GM12874 (cell line): ENCODE results near the gene C1orf74.

Source experiments
- TF ChIP-seq, protein P1 (sequence below): IDR thresholded peaks from 2 replicates; pipeline ENCODE4 v1.5.1; 2011; ENCODE audit warnings: low read depth, mild to moderate bottlenecking, control low read depth, low read length, moderate library complexity; ENCODE audit not compliant: insufficient read depth

Gene C1orf74

DNA sequence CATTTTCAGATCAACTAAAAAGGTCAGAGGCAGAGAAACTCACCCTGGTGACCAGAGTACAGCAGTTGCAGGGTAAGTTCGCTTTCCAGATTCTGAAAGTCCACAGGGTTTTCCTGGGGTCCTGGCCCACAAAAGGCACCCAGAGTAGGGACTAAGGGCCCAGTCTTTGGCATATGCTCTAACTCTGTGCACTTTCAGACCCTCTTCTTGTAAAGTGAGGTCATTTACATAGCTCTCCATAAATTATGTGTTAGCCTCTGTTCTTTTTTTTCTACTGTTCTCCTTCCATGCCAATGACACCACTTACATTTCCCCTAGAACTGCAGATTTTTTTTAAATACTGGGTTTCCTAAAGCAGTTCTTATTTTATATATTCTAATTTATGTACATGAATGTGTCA is 6.3 kb downstream of the C1orf74 start:
- TF ChIP-seq, protein P1, sequence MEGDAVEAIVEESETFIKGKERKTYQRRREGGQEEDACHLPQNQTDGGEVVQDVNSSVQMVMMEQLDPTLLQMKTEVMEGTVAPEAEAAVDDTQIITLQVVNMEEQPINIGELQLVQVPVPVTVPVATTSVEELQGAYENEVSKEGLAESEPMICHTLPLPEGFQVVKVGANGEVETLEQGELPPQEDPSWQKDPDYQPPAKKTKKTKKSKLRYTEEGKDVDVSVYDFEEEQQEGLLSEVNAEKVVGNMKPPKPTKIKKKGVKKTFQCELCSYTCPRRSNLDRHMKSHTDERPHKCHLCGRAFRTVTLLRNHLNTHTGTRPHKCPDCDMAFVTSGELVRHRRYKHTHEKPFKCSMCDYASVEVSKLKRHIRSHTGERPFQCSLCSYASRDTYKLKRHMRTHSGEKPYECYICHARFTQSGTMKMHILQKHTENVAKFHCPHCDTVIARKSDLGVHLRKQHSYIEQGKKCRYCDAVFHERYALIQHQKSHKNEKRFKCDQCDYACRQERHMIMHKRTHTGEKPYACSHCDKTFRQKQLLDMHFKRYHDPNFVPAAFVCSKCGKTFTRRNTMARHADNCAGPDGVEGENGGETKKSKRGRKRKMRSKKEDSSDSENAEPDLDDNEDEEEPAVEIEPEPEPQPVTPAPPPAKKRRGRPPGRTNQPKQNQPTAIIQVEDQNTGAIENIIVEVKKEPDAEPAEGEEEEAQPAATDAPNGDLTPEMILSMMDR, result no peak

DNA sequence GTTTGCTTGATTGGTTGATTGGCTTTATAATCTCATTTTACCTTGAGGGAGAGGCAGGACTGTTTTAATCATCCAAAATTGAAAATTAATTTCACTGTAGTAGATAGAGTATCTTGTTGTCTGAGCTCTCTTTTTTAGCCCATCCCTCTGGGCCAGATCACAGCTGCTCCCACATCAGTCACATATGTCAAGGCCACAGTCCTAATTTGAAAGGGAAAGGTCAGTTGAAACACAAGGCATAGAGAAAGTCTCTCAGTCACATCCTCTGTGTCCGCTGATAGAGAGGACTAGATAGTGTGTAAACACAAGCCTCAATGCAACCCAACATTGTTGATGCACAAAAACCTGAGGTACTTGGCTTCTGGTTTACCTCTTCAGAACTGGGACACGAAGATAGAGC is 6.8 kb downstream of the C1orf74 start:
- TF ChIP-seq, protein P1, result no peak

DNA sequence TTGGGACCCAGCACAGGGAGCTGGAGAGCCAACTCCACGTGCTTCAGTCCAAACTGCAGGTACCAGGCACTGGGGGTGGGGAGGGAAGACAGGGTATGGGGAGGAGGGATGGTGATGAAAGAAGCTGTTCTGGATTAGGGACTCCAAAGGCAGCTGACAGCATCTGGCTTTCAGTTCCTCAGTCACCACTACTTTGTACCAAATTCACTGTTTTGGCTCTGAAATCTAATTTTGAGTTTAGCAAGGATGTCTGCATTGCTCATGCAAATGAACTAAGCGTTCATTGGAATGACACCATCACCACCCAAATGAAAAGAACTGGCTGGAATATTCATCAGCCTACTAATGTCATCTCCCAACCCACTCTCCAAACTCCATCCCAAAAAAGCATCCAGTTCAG is 8.7 kb downstream of the C1orf74 start:
- TF ChIP-seq, protein P1, result no peak

DNA sequence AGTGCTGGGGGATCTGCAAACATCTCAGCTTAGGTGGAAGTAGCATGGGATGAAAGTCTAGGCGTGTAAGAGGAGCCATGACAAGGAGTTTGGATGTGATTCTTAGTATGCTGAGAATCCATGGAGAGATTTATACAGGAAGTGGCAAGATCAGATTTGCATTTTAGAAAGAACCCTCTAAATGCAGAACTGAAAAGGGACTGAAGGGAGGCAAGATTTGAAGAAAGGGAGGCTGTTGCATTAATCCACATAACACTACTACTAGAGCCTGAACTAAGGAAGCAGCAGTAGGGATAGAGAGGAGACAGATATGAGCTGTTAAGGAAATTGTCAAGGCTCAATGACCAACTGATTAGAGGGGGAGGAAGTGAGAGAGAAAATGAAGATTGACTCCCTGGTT is 9.8 kb downstream of the C1orf74 start:
- TF ChIP-seq, protein P1, result no peak

DNA sequence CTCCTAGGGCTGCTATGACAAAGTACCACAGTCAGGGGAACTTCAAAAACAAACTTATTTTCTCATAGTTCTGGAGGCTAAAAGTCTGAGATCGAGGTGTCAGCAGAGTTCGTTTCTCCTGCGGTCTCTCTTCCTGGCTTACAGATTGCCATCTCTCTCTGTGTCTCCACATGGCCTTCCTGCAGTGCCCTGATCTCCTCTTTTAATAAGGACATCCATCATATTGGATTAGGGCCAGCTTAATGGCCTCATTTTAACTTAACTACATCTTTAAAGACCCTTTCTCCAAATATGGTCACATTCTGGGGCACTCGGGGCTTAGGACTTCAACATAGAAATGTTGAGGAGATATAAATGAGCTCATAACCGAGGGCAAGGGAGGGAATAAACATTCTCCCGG is 12.2 kb downstream of the C1orf74 start:
- TF ChIP-seq, protein P1, result no peak

DNA sequence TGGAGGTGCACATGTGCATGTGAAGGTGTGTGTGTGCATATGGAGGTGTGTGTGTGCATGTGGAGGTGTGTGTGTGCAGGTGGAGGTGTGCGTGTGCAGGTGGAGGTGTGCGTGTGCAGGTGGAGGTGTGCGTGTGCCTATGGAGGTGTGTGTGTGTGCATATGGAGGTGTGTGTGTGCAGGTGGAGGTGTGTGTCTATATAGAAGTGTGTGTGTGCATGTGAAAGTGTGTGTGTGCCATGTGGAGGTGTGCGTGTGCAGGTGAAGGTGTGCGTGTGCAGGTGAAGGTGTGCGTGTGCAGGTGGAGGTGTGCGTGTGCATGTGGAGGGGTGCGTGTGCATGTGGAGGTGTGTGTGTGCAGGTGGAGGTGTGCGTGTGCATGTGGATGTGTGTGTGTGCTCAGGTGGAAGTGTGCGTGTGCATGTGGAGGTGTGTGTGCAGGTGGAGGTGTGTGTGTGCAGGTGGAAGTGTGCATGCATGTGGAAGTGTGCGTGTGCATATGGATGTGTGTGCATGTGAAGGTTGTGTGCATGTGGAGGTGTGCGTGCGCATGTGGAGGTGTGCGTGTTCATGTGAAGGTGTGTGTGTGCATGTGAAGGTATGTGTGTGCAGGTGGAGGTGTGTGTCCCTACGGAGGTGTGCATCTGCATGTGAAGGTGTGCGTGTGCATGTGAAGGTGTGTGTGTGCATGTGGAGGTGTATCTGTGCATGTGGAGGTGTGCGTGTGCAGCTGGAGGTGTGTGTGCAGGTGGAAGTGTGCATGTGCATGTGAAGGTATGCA is 13.5 kb downstream of the C1orf74 start:
- TF ChIP-seq, protein P1, result no peak

DNA sequence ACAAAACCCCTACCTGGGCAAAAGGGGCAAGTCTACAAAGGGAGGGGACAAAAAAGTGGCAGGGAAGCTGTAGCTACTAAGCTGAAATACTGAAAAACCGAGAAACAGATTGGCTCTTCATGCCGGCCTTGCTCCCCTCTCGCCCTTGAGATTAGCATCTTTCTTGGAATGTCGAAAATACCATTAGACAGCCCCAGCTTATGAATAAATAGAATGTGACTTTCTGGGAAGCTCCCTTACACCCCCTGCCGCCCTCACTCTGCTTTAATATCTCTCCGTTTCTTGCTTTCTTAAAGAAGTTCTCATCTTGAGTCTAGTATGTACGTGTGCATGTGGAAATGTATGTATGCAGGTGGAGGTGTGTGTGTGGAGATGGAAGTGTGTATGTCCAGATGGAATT is 14.4 kb downstream of the C1orf74 start:
- TF ChIP-seq, protein P1, result no peak
